ENCODE results near the gene TMPRSS13.
"Not testable (repeated sequence)": the region's sequence is repeated elsewhere in the genome, so short reads cannot be mapped to it uniquely, and the experiment has no call there.

The TMPRSS13 gene

DNA sequence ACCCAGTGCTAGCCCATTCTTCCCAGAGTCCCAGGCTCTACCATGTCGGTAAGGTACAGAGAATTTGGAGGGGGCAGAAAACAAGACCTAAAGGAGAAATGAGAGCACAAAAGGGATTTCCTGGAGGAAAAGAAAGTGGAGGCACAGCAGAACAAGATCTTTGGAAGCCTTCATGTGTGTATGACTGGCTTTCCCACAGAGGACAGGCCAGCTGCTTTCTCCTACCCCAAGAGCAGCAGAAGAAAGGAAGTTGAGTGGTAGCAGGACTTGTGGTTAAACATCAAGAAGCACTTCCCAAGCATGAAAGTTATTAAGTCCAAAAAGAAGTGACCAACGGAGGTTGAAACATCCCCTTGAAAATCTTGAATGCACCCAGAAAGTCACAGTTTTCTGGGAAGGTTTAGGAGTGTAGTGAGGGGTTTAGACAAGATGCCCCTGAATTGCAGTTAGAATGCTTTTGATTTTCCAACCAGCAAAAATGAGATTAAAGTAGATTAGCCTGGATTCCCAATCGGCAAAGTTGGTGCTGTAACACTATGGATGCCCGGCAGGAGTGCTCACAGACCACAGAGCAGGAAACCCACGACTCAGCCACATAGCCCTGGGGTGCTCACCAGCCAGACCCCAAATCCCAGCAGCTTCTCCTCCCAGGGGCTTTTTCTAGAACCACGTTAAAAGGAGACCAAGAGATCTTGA, 608 bp downstream of the TMPRSS13 start:
- 91 to 92% methylated on average over 2 to 6 of the region's 6 CpGs for WGBS, 2 experiments (ENCODE audit: insufficient coverage in 2 of 2)
- peaks cover 17% of the 10 kb centered on the region for H3K4me1 ChIP-seq (ENCODE audit: control insufficient read depth, insufficient read depth, low read length, poor library complexity, severe bottlenecking)

DNA sequence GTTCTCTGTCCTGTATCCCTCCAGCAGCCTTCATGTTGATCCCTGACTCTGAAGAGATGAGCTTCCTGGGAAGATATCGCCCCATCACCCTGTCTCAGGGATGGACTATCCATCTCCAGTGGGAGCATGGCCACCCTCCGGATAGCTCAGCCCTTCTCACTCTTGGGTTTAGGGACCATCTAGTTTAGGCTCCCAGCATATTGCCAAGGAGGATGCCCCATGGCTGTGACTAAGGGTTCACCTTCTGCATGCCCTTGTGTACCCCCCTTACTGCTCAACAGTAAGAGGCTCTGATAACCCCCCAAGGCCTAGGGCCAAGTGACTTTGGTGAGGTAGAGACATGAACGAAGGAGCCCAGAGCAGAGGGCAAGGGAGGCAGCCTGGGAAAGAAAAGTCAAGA, 1.3 kb downstream of the TMPRSS13 start:
- Histone ChIP-seq H3K4me3 (ENCODE audit: extremely low read depth, insufficient read depth, low read length, poor library complexity, severe bottlenecking) (no peak overlapping the region), H3K9me3 (ENCODE audit: control insufficient read depth, low read length) (no peaks in the 10 kb centered on the region)
- WGBS, 2 experiments (ENCODE audit: insufficient coverage in 2 of 2): 84 to 90% methylated on average over 2 to 3 of the region's 3 CpGs

More for the DNA sequence above, 608 bp downstream of the TMPRSS13 start:
- H3K36me3 ChIP-seq (ENCODE audit: control insufficient read depth, insufficient read depth, low read length): no peaks in the 10 kb centered on the region
- no peak overlapping the region for H3K27ac ChIP-seq (ENCODE audit: low read depth, low read length, severe bottlenecking)
- H3K4me3 ChIP-seq (ENCODE audit: extremely low read depth, insufficient read depth, low read length, poor library complexity, severe bottlenecking): no peak overlapping the region
- H3K9me3 ChIP-seq (ENCODE audit: control insufficient read depth, low read length): no peaks in the 10 kb centered on the region

DNA sequence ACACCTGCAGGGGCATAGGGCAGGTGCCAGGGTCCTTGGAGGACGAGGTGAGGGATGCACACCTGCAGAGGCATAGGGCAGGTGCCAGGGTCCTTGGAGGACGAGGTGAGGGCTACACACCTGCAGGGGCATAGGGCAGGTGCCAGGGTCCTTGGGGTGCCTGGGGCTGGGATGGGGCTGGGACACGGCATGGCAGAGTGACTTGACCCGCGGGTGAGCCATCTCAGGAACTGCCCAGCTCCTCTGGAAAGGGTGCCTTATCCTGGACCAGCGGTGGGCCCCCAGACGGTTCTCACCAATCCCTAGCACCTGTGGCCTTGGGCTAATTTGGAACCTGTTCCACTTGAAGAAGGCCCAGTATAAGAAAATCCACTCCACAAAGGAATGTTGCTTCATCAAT, 3.0 kb downstream of the TMPRSS13 start:
- not testable (repeated sequence) for H3K4me3 ChIP-seq (ENCODE audit: extremely low read depth, insufficient read depth, low read length, poor library complexity, severe bottlenecking); H3K36me3 ChIP-seq (ENCODE audit: control insufficient read depth, insufficient read depth, low read length); H3K9me3 ChIP-seq (ENCODE audit: control insufficient read depth, low read length); H3K27ac ChIP-seq (ENCODE audit: low read depth, low read length, severe bottlenecking)
- peaks cover 17% of the 10 kb centered on the region for H3K4me1 ChIP-seq (ENCODE audit: control insufficient read depth, insufficient read depth, low read length, poor library complexity, severe bottlenecking)
- WGBS, 2 experiments (ENCODE audit: insufficient coverage in 2 of 2): 79 to 89% methylated on average over 5 of the region's 7 CpGs

More for the DNA sequence above, 1.3 kb downstream of the TMPRSS13 start:
- Histone ChIP-seq H3K27ac (ENCODE audit: low read depth, low read length, severe bottlenecking) (no peak overlapping the region), H3K36me3 (ENCODE audit: control insufficient read depth, insufficient read depth, low read length) (no peaks in the 10 kb centered on the region), H3K4me1 (ENCODE audit: control insufficient read depth, insufficient read depth, low read length, poor library complexity, severe bottlenecking) (peaks cover 17% of the 10 kb centered on the region)

DNA sequence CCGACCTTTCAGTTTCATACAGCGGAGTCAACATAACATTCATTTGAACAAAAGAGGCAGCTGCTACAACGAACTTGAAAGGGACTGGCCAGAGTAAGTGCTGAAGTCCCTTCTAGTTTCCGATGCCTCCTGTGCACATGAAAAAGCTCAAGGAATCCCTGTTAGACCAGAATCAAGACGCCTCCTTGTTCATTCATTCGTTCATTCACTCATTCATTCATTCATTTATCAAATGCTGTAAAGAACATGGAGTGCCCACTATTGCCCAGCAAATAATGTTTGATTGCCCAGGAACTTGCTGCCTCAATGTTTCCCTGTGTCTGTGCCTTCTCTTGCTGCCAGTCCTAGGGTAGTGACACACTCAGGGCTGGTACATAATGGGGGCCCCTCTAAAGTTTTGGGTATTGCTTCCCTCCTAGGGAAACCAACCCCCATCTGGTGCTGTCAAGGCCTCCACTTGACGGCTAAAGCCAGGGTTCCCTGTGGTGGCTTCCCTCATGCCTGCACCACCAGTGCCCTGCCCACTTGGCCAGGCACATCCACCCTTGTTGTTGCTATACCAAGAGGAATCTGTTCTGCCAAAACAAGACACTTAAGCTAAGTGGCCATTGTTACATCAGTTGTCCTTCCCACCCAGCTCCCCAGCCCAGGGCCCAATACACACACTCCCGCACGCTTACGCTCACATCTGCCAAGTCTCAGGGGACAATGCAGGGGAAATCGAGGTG, 3.8 kb downstream of the TMPRSS13 start:
- no peak overlapping the region for H3K4me3 ChIP-seq (ENCODE audit: extremely low read depth, insufficient read depth, low read length, poor library complexity, severe bottlenecking)
- 79 to 89% methylated on average over 9 to 11 of the region's 11 CpGs for WGBS, 2 experiments (ENCODE audit: insufficient coverage in 2 of 2)
- H3K9me3 ChIP-seq (ENCODE audit: control insufficient read depth, low read length): no peaks in the 10 kb centered on the region
- no peak overlapping the region for H3K27ac ChIP-seq (ENCODE audit: low read depth, low read length, severe bottlenecking)
- no peaks in the 10 kb centered on the region for H3K36me3 ChIP-seq (ENCODE audit: control insufficient read depth, insufficient read depth, low read length)
- peaks cover 14% of the 10 kb centered on the region for H3K4me1 ChIP-seq (ENCODE audit: control insufficient read depth, insufficient read depth, low read length, poor library complexity, severe bottlenecking)

DNA sequence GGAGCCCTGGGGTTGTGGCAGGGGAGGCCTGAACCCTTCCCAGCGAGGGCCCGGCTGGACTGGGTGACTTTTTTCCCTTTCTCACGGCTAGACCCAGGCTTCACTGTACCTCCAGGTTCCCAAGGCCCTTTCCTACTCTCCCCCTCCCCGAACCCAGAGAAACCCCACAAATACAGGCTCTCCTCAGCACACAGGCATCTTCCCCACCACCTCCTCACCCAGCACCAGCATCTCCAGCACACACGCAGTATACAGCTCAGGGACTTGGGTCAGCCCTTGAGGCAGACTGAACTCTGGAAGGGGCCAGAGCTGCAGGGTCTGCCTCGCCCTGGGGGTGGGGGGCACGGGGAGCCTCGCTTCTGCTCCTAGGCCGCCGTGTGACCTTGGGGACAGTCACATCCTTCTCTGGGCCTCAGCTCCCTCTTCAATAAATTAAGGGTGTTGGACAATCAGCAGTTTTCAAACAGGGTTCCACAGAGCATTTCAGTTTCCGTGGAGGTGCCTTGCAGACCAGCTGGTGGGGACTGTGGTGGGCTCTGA, 4.5 kb downstream of the TMPRSS13 start:
- Histone ChIP-seq H3K36me3 (ENCODE audit: control insufficient read depth, insufficient read depth, low read length) (no peaks in the 10 kb centered on the region), H3K9me3 (ENCODE audit: control insufficient read depth, low read length) (no peaks in the 10 kb centered on the region), H3K4me1 (ENCODE audit: control insufficient read depth, insufficient read depth, low read length, poor library complexity, severe bottlenecking) (peaks cover 10% of the 10 kb centered on the region), H3K4me3 (ENCODE audit: extremely low read depth, insufficient read depth, low read length, poor library complexity, severe bottlenecking) (no peak overlapping the region), H3K27ac (ENCODE audit: low read depth, low read length, severe bottlenecking) (no peak overlapping the region)
- 74 to 100% methylated on average over 6 of the region's 11 CpGs for WGBS, 2 experiments (ENCODE audit: insufficient coverage in 2 of 2)

DNA sequence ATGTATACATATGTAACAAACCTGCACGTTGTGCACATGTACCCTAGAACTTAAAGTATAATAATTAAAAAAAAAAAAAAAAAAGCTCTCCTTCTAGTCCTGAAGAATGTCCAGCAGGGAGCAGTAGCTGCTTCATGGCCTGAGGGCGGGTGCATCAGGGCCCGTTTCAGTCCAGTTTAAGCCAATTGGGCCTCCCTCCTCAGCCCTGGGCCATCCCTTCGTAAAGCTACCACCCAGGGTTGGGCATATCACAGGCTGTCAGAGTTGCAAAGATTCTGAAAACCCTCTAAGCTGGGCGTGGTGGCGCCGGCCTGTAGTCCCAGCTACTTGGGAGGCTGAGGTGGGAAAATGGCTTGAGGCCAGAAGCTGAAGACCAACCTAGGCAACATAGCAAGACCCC, 5.4 kb downstream of the TMPRSS13 start:
- Histone ChIP-seq H3K4me3 (ENCODE audit: extremely low read depth, insufficient read depth, low read length, poor library complexity, severe bottlenecking) (no peak overlapping the region), H3K36me3 (ENCODE audit: control insufficient read depth, insufficient read depth, low read length) (no peaks in the 10 kb centered on the region), H3K9me3 (ENCODE audit: control insufficient read depth, low read length) (no peaks in the 10 kb centered on the region), H3K27ac (ENCODE audit: low read depth, low read length, severe bottlenecking) (no peak overlapping the region), H3K4me1 (ENCODE audit: control insufficient read depth, insufficient read depth, low read length, poor library complexity, severe bottlenecking) (peaks cover 1% of the 10 kb centered on the region)
- WGBS, 2 experiments (ENCODE audit: insufficient coverage in 2 of 2): 94 to 100% methylated on average over 2 of the region's 7 CpGs

DNA sequence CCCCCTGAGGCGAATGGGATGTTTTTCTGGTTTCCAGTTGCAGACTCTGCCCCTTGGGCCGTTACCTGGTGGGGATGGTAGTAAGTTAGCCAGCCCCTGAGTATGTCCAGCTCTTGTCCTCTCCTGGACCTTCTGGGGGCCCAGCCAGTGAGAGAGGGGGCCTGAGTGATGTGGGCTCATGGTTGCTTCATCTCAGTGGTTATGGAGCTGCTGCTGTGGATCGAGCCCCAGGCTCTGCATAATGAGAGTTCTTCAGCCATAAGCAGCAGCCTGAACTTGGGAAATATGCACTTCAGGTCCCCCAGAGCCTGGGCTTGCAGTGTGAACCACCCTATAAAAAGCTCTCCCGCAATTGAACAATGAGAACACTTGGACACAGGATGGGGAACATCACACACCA, 5.9 kb downstream of the TMPRSS13 start:
- H3K4me3 ChIP-seq (ENCODE audit: extremely low read depth, insufficient read depth, low read length, poor library complexity, severe bottlenecking): no peak overlapping the region
- no peaks in the 10 kb centered on the region for H3K4me1 ChIP-seq (ENCODE audit: control insufficient read depth, insufficient read depth, low read length, poor library complexity, severe bottlenecking)
- H3K9me3 ChIP-seq (ENCODE audit: control insufficient read depth, low read length): no peaks in the 10 kb centered on the region
- H3K36me3 ChIP-seq (ENCODE audit: control insufficient read depth, insufficient read depth, low read length): no peaks in the 10 kb centered on the region
- no peak overlapping the region for H3K27ac ChIP-seq (ENCODE audit: low read depth, low read length, severe bottlenecking)
- 97 to 100% methylated on average over 1 to 3 of the region's 4 CpGs for WGBS, 2 experiments (ENCODE audit: insufficient coverage in 2 of 2)

DNA sequence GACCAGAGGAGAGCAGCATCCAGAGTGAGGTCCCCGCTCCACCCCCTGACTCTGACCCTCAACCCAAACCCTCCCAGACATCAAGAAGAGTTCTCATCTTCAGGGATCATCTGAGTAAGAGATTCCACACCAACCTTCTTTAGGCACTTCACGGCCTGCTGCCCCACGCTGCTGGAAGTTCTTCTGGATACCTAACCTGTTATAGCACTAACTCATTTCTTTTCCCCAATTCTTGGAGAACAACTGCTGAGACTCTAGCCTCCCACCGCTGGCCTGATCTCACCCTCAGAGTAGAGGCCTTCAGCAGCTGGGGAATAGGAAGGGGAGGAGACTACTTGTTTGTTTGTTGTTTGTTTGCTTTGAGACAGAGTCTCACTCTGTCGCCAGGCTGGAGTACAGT, 7.3 kb downstream of the TMPRSS13 start:
- Histone ChIP-seq H3K27ac (ENCODE audit: low read depth, low read length, severe bottlenecking) (no peak overlapping the region), H3K36me3 (ENCODE audit: control insufficient read depth, insufficient read depth, low read length) (no peaks in the 10 kb centered on the region), H3K4me3 (ENCODE audit: extremely low read depth, insufficient read depth, low read length, poor library complexity, severe bottlenecking) (no peak overlapping the region), H3K4me1 (ENCODE audit: control insufficient read depth, insufficient read depth, low read length, poor library complexity, severe bottlenecking) (no peaks in the 10 kb centered on the region), H3K9me3 (ENCODE audit: control insufficient read depth, low read length) (no peaks in the 10 kb centered on the region)
- 88 to 100% methylated on average over 4 of the region's 5 CpGs for WGBS, 2 experiments (ENCODE audit: insufficient coverage in 2 of 2)

DNA sequence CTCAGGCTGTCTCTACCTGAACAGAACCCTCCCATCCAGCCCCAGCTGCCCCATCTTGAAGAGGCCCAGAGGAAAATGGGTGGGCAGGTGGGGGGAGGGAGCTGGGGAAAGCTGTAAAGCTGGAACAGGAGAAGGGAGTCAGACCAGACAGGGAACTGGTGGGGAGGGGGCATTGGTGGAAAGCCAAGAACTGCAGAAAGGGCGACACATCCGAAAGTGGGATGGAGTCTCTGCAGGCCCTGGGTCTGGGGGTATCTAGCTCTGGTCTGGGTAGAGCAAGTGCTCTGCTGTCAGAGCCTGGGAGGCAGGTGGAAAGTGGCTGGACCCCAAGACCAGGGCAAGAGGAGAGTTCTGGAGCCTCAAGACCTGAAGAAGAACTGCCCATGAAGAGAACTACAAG, 7.7 kb downstream of the TMPRSS13 start:
- no peaks in the 10 kb centered on the region for H3K4me1 ChIP-seq (ENCODE audit: control insufficient read depth, insufficient read depth, low read length, poor library complexity, severe bottlenecking)
- no peak overlapping the region for H3K4me3 ChIP-seq (ENCODE audit: extremely low read depth, insufficient read depth, low read length, poor library complexity, severe bottlenecking)
- no peaks in the 10 kb centered on the region for H3K36me3 ChIP-seq (ENCODE audit: control insufficient read depth, insufficient read depth, low read length)
- 93 to 100% methylated on average over 1 to 2 of the region's 2 CpGs for WGBS, 2 experiments (ENCODE audit: insufficient coverage in 2 of 2)
- no peaks in the 10 kb centered on the region for H3K9me3 ChIP-seq (ENCODE audit: control insufficient read depth, low read length)
- H3K27ac ChIP-seq (ENCODE audit: low read depth, low read length, severe bottlenecking): no peak overlapping the region

DNA sequence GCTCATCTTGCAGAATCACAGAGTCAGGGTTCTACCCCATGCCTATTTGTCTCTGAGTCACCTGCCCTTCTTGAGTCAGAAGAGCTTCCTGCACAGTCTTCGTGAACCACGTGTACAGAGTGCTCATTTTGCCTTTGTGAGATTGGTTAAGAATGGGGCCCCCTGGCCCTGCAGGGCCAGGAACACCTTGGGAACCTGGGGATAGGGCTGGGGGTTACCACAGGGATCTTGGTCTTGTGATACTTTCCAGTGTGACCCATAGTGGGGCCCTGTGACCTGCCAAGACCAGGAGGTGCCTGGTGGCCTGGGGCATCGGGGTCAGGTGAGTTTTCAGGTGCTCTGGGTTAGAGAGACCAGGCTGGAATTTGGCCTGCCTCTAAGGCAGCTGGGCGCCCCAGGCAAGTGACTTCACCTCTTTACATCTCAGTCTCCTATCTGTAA, 9.4 kb downstream of the TMPRSS13 start:
- Histone ChIP-seq H3K36me3 (ENCODE audit: control insufficient read depth, insufficient read depth, low read length) (no peaks in the 10 kb centered on the region), H3K4me3 (ENCODE audit: extremely low read depth, insufficient read depth, low read length, poor library complexity, severe bottlenecking) (no peak overlapping the region), H3K9me3 (ENCODE audit: control insufficient read depth, low read length) (no peaks in the 10 kb centered on the region), H3K4me1 (ENCODE audit: control insufficient read depth, insufficient read depth, low read length, poor library complexity, severe bottlenecking) (no peaks in the 10 kb centered on the region), H3K27ac (ENCODE audit: low read depth, low read length, severe bottlenecking) (no peak overlapping the region)
- WGBS, 2 experiments (ENCODE audit: insufficient coverage in 2 of 2): 89 to 100% methylated on average over 1 to 3 of the region's 4 CpGs

DNA sequence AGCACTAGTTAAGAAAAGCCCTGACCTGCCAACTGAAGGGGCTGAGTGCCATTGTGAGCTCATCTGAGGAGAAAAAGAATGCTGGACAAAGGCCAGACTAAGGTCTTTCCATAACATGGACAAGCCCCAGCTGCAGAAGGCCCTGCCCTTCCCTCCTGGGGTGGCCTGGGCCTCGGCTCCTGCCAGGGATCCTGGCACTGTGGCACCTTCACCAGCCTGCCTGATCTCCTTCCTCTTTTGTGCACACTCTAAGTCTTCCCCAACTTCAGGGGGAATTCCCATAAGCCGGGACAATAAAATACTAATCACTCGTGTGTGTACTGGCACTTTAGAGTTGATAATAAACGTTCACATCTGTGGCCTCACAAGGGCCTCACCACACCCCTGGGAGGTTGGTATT, 9.9 kb downstream of the TMPRSS13 start:
- no peaks in the 10 kb centered on the region for H3K36me3 ChIP-seq (ENCODE audit: control insufficient read depth, insufficient read depth, low read length)
- no peaks in the 10 kb centered on the region for H3K9me3 ChIP-seq (ENCODE audit: control insufficient read depth, low read length)
- no peaks in the 10 kb centered on the region for H3K4me1 ChIP-seq (ENCODE audit: control insufficient read depth, insufficient read depth, low read length, poor library complexity, severe bottlenecking)
- no peak overlapping the region for H3K4me3 ChIP-seq (ENCODE audit: extremely low read depth, insufficient read depth, low read length, poor library complexity, severe bottlenecking)
- no peak overlapping the region for H3K27ac ChIP-seq (ENCODE audit: low read depth, low read length, severe bottlenecking)
- WGBS, 2 experiments (ENCODE audit: insufficient coverage in 2 of 2): 86 to 96% methylated on average over 1 to 4 of the region's 4 CpGs

Data from mesodermal cell (in vitro differentiated cells).